Pons (tissue), 1 donor: ENCODE data around the gene MORC3.
"Not testable (repeated sequence)": the region's sequence is repeated elsewhere in the genome, so short reads cannot be mapped to it uniquely, and the experiment has no call there.

Experiments used
- DNase-seq: peaks from one replicate; pipeline ENCODE4 v3.0.0-alpha.2; 2016; ENCODE audit warnings: low spot score

The MORC3 gene

DNA sequence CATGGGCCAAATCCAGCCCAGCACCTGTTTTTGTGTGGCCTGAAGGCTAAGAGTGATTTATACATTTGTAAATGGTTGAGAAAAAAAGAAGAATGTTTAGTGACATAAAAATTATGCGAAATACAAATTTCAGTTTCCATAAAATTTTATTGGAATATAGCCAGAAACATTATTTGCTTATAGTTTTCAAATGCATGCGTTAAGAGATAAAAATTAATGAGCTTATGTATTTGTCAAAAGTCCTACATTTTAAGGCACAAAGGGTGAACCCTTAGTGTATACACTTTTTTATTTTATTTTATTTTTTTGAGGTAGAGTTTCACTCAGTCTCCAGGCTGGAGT, 2.1 kb downstream of the MORC3 start:
- DNase-seq = no peak

DNA sequence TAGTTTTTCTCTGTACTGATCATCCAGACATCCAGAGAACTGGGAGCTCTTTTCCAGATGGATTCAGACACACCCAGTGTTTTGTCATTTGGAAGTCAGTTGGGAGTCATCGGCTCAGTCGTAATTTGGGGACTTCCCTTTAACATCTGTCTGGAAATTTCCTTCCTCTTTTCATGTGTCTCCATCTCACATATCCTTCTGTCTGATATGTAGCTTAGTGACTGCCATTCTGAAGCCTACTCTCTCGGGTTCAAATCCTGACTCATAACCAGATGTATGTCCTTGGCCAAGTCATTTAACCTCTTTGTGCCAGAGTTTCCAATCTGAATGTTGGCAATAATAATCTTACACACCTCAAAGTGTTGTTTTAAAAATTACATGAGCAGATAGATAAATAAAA, 3.0 kb downstream of the MORC3 start:
- DNase-seq = peak; percentile 66

DNA sequence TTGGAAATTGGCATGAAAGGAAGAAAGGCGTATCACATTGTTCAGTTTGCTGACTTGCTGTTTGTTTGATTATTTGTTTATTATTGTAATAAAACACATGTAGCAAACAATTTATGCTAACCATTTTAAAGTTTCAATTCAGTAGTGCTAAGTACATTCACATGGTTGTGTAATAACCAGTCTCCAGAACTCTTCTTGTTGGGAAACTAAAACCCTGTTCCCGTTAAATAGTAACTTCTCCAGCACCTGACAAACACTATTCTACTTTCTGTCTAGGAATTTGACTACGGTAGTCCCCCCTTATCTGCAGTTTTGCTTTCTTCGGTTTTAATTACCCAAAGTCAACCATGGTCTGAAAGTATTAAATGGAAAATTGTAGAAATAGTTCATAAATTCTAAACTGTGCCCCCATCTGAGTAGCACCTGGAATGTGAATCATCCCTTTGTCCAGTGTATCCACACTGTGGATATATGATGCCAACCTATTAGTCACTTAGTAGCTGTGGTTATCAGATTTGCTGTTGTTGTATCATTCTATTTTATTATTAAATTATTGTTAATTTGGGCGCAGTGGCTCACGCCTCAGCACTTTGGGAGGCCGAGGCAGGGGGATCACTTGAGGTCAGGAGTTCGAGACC, 5.5 kb downstream of the MORC3 start:
- no peak for DNase-seq

DNA sequence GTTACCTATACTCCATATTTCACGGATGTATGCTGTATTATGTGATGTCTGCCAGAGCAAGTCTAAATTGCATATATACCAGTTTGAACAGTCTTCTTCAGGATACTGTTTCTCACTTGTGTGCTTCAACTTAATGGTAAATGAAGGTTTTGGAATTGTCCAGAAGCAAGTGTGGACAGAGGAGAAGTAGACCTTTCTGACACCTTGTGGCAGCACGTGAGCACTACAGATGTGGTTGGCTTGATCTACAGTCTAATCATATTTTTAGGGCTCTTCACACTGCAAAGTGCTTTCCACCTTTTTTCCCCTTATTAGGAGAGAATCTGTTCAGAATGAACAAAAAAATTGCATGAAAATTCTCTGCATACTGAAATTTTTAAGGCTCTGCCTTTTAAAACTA, 10.9 kb downstream of the MORC3 start:
- DNase-seq = peak; percentile 63

DNA sequence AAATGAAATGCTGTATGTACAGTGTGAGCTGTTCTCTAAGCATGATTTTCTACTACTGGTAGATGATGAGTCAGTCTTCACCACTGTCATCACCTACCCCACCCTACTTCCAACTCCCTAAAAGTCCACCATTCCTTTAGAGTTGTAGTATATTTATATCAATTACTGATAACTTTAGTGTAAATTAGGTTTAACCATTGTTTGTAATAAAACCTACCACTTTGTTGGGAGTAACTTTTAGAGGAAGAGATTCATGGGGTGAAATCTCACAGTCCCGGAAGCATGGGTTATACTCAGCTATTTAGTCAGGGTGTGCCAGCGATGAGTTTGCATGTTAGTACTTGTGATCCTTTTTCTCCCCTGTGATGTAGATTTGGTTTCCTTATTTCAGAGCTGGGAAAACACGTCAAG, 17.1 kb downstream of the MORC3 start:
- no peak for DNase-seq

DNA sequence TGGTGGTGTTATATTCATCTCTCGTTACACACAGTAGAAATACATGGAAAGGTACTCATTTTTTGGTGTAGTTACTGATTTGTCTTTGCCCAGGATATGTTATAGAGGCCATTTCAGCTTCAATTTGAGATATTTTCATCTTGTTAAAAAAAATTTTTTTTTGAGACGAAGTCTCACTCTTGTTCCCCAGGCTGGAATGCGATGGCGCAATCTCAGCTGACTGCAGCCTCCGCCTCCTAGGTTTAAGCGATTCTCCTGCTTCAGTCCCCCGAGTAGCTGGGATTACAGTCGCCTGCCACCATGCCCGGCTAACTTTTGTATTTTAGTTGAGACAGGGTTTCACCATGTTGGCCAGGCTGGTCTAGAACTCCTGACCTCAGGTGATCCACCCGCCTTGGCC, 19.0 kb downstream of the MORC3 start:
- no peak for DNase-seq

DNA sequence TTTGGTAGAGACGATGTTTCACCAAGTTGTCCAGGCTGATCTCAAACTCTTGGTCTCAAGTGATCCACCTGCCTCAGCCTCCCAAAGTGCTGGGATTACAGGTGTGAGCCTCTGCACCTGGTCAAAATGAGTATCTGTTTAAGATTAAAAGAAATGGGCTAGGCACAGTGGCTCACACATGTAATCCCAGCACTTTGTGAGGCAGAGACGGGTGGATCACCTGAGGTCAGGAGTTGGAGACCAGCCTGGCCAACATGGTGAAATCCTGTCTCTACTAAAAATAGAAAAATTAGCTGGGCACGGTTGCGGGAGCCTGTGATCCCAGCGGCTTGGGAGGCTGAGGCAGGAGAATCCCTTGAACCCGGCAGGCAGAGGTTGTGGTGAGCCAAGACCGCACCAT, 22.6 kb downstream of the MORC3 start:
- DNase-seq = not testable (repeated sequence)

DNA sequence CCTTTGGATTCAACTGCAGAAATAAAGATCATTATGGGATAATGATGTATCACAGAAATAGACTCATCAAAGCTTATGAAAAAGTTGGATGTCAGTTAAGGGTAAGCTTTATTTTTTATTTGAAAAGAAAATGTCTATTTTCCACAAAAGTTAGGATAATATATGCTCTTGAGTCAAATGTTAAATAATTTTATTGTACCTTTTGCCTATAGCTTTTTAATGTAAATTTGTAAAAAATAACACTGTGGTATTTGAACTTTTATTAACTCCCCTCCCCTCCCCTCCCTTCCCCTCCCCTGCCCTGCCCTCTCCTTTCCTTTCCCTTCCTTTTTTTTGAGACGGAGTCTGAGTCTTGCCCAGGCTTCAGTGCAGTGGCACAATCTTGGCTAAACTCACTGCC, 24.9 kb downstream of the MORC3 start:
- DNase-seq = no peak

DNA sequence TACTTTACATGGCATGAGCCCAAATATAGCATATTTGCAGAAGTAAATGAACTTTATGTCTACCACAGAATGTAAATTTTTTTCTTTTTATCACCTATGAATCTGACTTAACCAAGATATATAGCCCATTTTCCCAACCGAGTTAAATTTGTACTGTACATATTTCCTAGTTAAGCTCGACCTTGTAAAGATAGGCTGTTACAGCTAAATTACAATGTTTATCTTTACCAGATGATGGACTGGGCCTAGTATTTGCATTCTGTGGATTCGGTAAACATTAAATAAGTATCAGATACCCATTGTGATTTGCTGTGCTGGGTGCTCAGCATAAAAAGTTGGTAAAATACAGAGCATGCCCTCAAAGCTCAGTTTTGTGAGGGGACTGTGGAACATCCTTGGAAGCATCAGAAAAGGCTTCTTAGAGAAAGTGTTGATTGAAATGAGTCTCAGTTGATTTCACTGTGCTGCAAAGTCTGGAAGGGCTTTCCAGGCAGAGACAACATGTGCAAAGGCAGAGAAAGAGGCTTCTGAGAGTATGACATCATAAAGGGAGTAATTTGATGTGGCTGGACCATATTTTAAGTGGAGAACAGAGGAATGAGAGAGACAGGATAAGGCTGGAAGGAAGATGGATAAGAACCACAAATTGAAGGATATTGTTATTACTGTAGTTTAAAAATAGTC, 27.4 kb downstream of the MORC3 start:
- DNase-seq = no peak

DNA sequence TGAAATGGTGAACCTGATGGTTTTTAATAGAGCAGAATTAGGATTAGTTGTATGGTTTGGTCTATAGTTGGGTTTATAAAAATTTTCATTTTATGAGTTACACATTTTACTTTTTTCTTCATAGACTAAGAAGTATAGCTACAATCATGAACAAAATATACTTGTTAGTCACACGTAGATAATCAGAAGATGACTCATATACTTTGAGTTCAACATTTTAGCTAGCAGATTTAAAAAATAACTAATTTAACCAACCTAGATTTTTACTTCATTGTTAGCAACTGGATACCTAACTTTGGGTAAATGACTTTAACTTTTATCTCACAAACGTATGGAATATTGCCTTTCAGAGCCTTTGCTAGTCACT, 27.9 kb downstream of the MORC3 start:
- DNase-seq = no peak

DNA sequence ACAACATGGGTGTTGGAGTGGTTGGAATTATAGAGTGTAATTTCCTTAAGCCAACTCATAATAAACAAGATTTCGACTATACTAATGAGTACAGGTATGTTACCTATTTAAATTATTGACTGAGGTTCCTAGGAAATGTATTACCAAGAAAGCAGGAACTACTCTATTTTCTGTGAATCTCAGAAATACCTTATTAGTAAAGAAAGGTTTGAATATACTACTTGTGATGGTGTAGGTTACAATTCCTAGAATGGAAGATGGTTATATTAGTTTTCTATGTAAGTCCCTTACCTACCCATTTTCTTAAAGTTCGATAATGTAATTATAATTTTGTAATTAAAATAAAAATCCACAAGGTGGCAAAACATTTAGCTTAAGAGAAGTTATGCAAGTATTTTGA, 29.3 kb downstream of the MORC3 start:
- DNase-seq = no peak

DNA sequence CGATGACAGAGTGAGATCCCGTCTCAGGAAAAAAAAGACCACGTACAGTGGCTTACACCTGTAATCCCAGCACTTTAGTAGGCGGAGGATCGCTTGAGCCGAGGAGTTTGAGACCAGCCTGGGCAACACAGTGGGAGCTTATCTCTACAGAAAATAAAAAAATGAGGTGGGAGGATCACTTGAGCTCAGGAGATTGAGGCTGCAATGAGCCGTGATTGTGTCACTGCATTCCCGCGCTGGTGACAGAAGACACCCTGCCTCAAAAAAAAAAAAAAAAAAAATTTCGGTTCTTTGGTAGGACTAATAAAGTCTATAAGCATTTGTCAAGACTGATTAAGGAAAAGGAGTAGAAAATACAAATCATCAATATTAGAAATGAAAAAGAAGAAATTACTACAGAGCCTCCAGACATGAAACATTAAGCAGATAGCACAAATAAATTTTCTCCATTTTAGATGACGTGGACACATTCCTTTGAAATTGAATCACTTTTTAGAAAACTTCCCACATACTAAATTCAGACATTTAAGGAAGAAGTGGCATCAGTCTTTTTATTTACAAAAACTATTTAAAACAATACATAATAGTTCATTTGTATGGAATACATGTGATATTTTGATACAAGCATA, 30.4 kb downstream of the MORC3 start:
- DNase-seq = no peak

DNA sequence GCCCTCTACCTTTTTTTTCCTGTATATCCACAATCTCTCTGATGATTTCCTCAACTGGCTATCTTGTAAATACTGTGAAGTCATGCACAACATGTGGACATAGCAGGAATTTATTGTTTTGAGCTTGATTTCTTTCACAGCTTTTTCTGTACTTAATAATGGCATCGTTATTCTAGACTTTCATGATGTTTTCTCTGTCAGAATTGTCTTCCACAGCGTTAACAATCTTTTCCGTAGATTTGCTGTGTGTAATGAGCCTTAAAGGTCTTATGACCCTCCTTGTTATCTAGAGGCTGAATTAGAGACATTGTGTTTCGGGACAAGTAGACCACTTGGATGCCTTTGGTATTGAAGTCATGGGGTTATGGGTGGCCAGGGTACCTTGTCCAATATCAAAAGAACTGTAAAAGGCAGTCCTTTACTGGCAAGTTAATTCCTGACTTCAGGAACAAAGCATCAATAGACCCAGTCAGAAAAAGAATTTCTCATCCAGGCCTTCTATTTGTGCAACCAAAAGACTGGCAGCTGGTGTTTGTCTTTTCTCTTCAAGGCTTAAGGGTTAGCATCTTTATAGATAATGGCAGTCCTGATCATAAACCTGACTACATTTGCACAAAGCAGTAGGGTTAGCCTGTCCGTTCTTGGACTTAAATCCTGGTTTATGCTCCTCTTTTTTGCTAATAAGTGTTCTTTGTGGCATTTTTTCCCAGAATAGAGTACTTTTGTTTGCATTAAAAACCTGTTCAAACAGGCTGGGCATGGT, 35.1 kb downstream of the MORC3 start:
- peak; percentile 50 for DNase-seq

DNA sequence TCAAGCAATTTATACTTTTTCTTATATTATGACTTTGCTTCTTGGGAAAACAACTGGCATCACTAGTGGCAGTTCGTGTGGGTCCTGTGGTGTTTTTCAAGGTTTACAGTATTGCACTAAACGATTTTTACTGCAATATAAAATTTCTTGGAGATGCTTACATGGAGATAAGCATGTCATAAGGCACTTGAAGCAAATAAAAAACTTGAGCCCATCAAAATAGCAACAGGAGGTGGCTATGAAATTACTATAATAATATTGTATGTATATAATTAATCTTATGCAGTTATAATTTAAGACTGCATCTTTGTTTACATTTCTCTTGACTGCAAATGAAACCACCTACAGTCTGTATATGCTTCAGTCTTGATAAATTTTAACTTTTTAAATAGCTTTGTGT, 35.9 kb downstream of the MORC3 start:
- DNase-seq = no peak

DNA sequence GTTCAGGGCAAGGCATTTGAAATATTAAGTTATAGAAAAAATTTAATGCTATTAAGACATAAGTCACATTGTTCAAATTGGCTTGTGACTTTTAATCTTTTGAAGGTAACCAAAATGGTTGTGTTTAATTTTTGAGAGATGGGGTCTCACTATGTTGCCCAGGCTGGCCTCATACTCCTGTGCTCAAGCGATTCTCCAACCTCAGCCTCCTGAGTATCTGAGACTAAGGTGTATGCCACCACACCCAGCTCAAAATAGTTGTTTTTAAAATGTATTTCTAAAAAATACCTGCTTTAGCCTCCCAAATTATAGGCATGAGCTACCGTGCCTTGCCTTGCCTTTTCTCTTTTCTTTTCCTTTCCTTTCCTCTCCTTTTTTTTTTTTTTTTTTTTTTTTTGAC, 39.2 kb downstream of the MORC3 start:
- no peak for DNase-seq

DNA sequence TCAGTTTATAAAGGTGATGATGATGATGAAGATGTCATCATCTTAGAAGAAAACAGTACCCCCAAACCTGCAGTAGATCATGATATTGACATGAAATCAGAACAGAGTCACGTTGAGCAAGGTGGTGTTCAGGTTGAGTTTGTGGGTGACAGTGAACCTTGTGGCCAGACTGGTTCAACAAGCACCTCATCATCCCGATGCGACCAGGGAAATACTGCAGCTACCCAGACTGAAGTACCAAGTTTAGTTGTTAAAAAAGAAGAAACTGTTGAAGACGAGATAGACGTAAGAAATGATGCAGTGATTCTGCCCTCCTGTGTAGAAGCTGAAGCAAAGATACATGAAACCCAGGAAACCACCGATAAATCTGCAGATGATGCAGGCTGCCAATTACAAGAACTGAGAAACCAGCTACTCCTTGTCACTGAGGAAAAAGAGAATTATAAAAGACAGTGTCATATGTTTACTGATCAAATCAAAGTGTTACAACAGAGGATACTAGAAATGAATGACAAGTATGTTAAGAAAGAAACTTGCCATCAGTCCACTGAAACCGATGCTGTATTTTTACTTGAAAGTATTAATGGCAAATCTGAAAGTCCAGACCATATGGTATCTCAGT, 49.2 kb downstream of the MORC3 start:
- no peak for DNase-seq

DNA sequence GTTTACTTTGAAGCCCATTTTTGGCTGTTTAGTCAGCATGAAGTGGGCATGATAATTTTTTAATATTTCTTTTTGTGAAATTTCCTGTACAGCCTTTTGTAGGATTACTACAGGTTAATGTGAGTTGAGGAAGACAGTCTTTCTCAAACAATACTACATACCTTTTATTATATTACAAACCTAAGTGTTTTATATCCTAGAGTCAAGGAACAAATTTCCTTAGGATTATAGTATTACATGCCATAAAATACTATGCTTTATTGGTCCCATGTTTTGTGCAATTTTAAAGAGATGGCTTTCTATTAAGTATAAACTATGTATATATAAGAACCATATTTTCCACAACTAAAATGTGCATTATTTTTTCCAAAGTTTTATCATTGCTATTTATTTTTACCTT, 56.0 kb downstream of the MORC3 start:
- DNase-seq = no peak

DNA sequence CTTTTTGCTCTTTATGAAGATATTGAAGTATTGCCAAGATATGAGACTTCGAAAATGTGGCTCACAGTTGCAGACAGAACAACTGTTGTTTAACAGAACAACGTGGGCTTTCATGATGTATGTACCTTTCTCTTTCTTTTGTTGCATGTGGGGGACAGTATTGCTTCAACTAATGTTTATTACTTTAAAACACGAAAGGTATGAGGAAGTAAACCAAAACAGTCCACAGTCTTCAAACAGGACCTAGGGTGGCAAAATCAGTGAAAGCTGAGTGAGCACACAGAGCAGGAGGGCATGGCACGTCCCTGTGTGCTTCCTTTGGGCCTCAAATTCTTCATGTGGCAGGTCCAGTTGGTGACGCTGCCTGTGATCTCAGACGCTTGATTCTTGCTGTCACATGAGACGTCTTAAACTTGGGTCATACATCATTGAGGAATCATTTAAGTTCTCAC, 57.4 kb downstream of the MORC3 start:
- DNase-seq = no peak

DNA sequence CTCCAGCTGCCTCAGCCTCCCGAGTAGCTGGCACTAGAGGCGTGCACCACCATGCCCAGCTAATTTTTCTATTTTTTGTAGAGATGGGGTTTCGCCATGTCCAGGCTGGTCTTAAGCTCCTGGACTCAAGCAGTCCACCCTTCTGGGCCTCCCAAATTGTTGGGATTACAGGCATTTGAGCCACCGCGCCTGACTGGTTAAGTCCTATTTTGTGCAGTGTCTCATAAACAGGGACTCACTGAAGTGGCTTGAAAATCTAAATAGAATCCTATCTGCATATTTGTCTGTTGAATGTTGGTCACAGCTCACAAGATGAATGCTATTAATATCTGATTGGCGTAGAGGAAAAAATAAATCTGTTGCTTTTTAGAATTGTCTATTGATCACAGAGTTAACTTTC, 59.3 kb downstream of the MORC3 start:
- no peak for DNase-seq

DNA sequence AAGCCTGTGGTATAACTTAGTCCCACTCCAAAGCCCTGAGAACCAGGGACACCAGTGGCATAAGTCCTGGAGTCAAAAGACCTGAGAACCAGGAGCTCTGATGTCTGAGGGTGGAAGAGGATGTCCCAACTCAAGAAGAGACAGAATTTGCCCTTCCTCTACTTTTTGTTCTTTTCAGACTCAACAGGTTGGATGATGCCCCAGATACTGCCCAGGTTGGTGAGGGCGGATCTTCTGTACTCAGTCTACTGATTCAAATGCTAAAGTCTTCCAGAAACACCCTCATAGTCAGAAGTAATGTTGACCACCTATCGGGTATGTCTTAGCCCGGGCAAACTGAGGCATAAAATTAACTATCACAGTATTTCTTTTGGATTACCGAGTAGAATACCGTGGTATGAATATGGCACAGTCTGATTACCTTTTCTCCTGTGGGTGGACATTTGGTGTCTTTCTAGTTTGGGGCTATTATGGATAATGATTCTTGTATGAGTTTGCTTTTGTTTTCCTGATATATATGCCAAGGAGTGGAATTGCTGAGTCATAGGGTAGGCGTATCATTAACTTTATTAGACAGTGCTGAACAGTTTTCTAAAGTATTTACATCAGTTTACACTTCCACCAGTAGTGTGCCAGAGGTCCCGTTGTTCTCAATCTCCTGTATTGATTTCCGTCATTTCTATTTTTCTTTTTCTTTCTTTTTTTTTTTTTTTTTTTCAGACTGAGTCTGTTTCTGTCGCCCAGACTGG, 62.0 kb downstream of the MORC3 start:
- DNase-seq = no peak

DNA sequence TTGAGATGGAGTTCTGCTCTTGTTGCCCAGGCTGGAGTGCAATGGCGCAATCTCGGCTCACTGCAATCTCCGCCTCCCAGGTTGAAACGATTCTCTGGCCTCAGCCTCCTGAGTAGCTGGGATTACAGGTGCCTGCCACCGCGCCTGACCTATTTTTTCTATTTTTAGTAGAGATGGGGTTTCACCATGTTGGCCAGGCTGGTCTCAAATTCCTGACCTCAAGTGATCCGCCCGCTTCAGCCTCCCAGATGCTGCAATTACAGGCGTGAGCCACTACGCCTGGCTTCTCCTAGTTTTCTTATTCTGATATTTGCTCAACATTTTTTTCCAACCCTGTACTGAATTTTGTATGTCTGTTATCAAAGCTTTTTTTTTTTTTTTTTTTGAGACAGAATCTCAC, 62.7 kb downstream of the MORC3 start:
- not testable (repeated sequence) for DNase-seq

DNA sequence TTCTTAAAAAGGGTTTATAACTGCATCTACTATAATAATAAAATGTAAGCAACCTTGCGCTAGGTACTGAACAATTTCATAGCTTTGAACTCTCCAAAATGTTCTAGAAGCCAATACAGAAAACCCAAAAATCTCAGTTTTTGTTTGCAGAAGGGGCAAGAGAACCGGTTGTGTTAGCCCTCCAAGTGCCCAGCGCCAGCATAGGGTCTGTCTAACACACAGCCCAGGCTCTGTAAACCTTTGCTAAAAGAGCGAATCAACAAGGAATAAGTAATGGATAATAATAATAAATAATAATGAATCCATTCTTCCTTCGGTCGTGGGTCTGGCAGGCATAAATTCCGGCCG, 64.9 kb downstream of the MORC3 start:
- no peak for DNase-seq
